CD14-positive monocyte (primary cell): ENCODE measurements around the gene HK3. TPM values are rescaled to one million over a fixed set of nuclear protein-coding genes. Genes with fewer than 3 reads are reported as not detected.
A peak's percentile ranks its signal among the peaks of the same experiment; 100 is the strongest.

ENCODE experiments used
- DNase-seq, 3 donors: peaks; one replicate each; pipeline ENCODE4 v3.0.0-alpha.2; 2011 to 2022
- H2AFZ ChIP-seq: 2 replicates; pipeline ENCODE4 v1.6.0; 2012; ENCODE audit warnings: mild to moderate bottlenecking, low read depth, low read length, inconsistent platforms; ENCODE audit not compliant: insufficient read depth, poor library complexity, severe bottlenecking
- H3K27ac ChIP-seq, 2 donors: 1 replicate in 1 of 2; 2 replicates in 1 of 2; pipeline ENCODE4 v1.5.1; 2012 to 2013; ENCODE audit warnings: low read length in 2 of 2, control low read depth in 1 of 2, inconsistent platforms in 1 of 2, low read depth in 1 of 2, mild to moderate bottlenecking in 1 of 2
- H3K27me3 ChIP-seq, 2 donors: one replicate each; pipeline versions ENCODE4 v1.6.0 to v1.6.1; 2011 to 2013; ENCODE audit warnings: low read length in 2 of 2; ENCODE audit not compliant: control insufficient read depth in 2 of 2, insufficient read depth in 2 of 2
- H3K36me3 ChIP-seq, 2 donors: replicated peaks in 1 of 2; 1 replicate in 1 of 2; 2 replicates in 1 of 2; pipeline versions ENCODE4 v1.5.1 to v1.6.1; 2012 to 2013; ENCODE audit warnings: low read length in 2 of 2, control low read depth in 1 of 2, inconsistent platforms in 1 of 2, mild to moderate bottlenecking in 1 of 2; ENCODE audit not compliant: insufficient read depth in 2 of 2, control insufficient read depth in 1 of 2
- H3K4me1 ChIP-seq, 2 donors: 1 replicate in 1 of 2; 2 replicates in 1 of 2; pipeline versions ENCODE4 v1.5.1 to v1.6.1; 2012 to 2013; ENCODE audit warnings: low read length in 2 of 2, control low read depth in 1 of 2, inconsistent platforms in 1 of 2, mild to moderate bottlenecking in 1 of 2, moderate library complexity in 1 of 2; ENCODE audit not compliant: insufficient read depth in 2 of 2, control insufficient read depth in 1 of 2
- H3K4me2 ChIP-seq: replicated peaks from 2 replicates; pipeline ENCODE3; 2012; ENCODE audit warnings: low read length, moderate library complexity, mild to moderate bottlenecking; ENCODE audit not compliant: poor library complexity, severe bottlenecking; ENCODE audit errors: extremely low read depth
- H3K4me3 ChIP-seq, 3 experiments: fragments of 200-600 bp in 1 of 3; sonication (generic) in 1 of 3; replicated peaks in 1 of 3; 1 replicate in 2 of 3; 2 replicates in 1 of 3; pipeline ENCODE4 v1.5.1; 2011 to 2013; ENCODE audit warnings: low read length in 3 of 3, mild to moderate bottlenecking in 3 of 3, control low read depth in 2 of 3, low read depth in 2 of 3, inconsistent platforms in 1 of 3, moderate library complexity in 1 of 3
- H3K79me2 ChIP-seq: 2 replicates; pipeline ENCODE4 v1.6.0; 2012; ENCODE audit warnings: mild to moderate bottlenecking, control low read depth, inconsistent platforms, low read length, moderate library complexity; ENCODE audit not compliant: insufficient read depth
- H3K9ac ChIP-seq: 2 replicates; pipeline ENCODE4 v1.6.0; 2017; ENCODE audit warnings: low read length, mild to moderate bottlenecking; ENCODE audit not compliant: insufficient read depth, poor library complexity, severe bottlenecking
- H3K9me3 ChIP-seq, 2 donors: replicated peaks in 1 of 2; 1 replicate in 1 of 2; 2 replicates in 1 of 2; pipeline versions ENCODE4 v1.5.1 to v1.6.1; 2012 to 2013; ENCODE audit warnings: low read length in 2 of 2, control low read depth in 1 of 2; ENCODE audit not compliant: control insufficient read depth in 1 of 2, insufficient read depth in 1 of 2
- H4K20me1 ChIP-seq: 2 replicates; pipeline ENCODE4 v1.6.0; 2012; ENCODE audit warnings: mild to moderate bottlenecking, low read length, control low read depth, moderate library complexity; ENCODE audit not compliant: insufficient read depth
- H3K27ac Mint-ChIP-seq, 7 donors: one replicate each; pipeline ENCODE4 v1.8.0; 2020; ENCODE audit warnings: mild to moderate bottlenecking in 7 of 7, mixed read lengths in 7 of 7, moderate library complexity in 6 of 7, inconsistent platforms in 2 of 7
- H3K27me3 Mint-ChIP-seq, 3 donors: one replicate each; pipeline ENCODE4 v1.8.0; 2021 to 2022; ENCODE audit warnings: low read depth in 3 of 3, mild to moderate bottlenecking in 3 of 3, mixed read lengths in 3 of 3, moderate library complexity in 3 of 3, inconsistent platforms in 1 of 3
- H3K36me3 Mint-ChIP-seq, 2 donors: one replicate each; pipeline ENCODE4 v1.8.0; 2020; ENCODE audit warnings: mixed read lengths in 2 of 2, inconsistent platforms in 1 of 2, mild to moderate bottlenecking in 1 of 2
- H3K4me1 Mint-ChIP-seq: one replicate; pipeline ENCODE4 v1.8.0; 2020; ENCODE audit warnings: mild to moderate bottlenecking, mixed read lengths
- H3K4me3 Mint-ChIP-seq, 2 donors: one replicate each; pipeline ENCODE4 v1.8.0; 2020; ENCODE audit warnings: mild to moderate bottlenecking in 2 of 2, mixed read lengths in 2 of 2, moderate library complexity in 1 of 2
- H3K9me3 Mint-ChIP-seq, 7 donors: one replicate each; pipeline ENCODE4 v1.8.0; 2020 to 2022; ENCODE audit warnings: mixed read lengths in 7 of 7, mild to moderate bottlenecking in 6 of 7, moderate library complexity in 6 of 7, inconsistent platforms in 2 of 7
- WGBS: methylation state at CpG from one replicate; pipeline ENCODE4 v1.1.5; 2013; ENCODE audit warnings: missing lambda C conversion rate; ENCODE audit not compliant: insufficient coverage; 5-methylcytosine and 5-hydroxymethylcytosine counted together
- intact Hi-C, 2 donors: fragments of 100-400 bp; cut with micrococcal nuclease; formaldehyde crosslinking; loops; one replicate each; pipeline versions ENCODE4 v1.15.0 to v1.15.1; 2023
- polyA plus RNA-seq, 3 donors: library from polyadenylated mRNA; depleted of rRNA in 1 of 3; unstranded in 2 of 3; stranded (reverse) in 1 of 3; fragments of 300-500 nt in 2 of 3; fragments of >200 nt in 1 of 3; fragmentation: Illumina TruSeq in 2 of 3; gene quantifications; 1 replicate in 2 of 3; 2 replicates in 1 of 3; pipeline ENCODE4 v1.2.3, GENCODE V29; 2012 to 2021
- TF ChIP-seq, protein P1 (sequence below): fragments of 200-600 bp; IDR thresholded peaks from one replicate; pipeline ENCODE4 v1.8.0; 2022; ENCODE audit warnings: antibody characterized with exemption, mild to moderate bottlenecking

HK3 gene
- polyA plus RNA-seq, 3 donors: 174 to 988 (median 204) TPM

DNA sequence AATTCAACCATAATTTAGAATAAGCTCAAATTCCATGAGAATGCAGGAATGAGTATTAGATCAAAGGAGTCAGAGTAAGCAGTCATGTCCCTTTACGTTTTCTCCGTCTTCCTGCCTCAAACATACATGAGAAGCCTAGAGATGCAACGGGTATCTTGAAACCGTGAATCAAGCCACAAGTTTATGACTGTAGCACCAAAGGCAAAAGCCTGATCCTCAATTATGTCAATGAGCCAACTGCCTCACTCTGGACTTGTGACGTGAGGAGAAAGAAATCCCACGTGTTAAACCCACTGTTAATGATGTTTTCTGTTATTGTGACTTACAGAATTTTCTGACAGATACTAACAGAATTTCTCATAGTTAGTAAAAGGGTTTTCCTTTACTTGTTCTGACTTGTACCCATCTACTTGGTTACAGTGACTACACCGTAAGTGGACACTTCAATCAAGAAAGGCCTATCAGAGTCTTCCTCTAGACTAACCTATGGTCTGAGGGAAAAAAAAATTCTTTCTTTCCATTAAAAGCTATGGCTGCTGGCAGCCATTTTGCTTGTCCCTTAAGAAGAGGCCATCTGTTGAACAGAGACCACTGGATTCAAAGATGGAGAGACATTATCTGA is 35.3 kb upstream of the HK3 start:
- no peak overlapping the region for H3K27ac Mint-ChIP-seq
- H3K36me3 Mint-ChIP-seq: peaks cover 64 to 80% of the 10 kb centered on the region in 2 donors
- Histone ChIP-seq H3K4me1 (no peaks in the 10 kb centered on the region), H3K27ac (peak overlapping the region in 1 of 2 donors; percentile 13), H3K4me2 (no peak overlapping the region), H3K79me2 (peaks cover 5% of the 10 kb centered on the region), H3K9ac (no peak overlapping the region), H3K9me3 (no peaks in the 10 kb centered on the region), H3K27me3 (no peaks in the 10 kb centered on the region), H3K36me3 (peaks cover 75 to 100% of the 10 kb centered on the region in 2 donors), H3K4me3 (no peak overlapping the region), H2AFZ (no peak overlapping the region), H4K20me1 (peaks cover 23% of the 10 kb centered on the region)
- no peak for DNase-seq
- intact Hi-C loops: no loop called here
- no peaks in the 10 kb centered on the region for H3K4me1 Mint-ChIP-seq
- TF ChIP-seq, protein P1, sequence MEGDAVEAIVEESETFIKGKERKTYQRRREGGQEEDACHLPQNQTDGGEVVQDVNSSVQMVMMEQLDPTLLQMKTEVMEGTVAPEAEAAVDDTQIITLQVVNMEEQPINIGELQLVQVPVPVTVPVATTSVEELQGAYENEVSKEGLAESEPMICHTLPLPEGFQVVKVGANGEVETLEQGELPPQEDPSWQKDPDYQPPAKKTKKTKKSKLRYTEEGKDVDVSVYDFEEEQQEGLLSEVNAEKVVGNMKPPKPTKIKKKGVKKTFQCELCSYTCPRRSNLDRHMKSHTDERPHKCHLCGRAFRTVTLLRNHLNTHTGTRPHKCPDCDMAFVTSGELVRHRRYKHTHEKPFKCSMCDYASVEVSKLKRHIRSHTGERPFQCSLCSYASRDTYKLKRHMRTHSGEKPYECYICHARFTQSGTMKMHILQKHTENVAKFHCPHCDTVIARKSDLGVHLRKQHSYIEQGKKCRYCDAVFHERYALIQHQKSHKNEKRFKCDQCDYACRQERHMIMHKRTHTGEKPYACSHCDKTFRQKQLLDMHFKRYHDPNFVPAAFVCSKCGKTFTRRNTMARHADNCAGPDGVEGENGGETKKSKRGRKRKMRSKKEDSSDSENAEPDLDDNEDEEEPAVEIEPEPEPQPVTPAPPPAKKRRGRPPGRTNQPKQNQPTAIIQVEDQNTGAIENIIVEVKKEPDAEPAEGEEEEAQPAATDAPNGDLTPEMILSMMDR: no peak
- peaks cover 0 to 1% (median 0%) of the 10 kb centered on the region in 3 donors for H3K27me3 Mint-ChIP-seq
- no peak overlapping the region for H3K4me3 Mint-ChIP-seq
- H3K9me3 Mint-ChIP-seq: no peaks in the 10 kb centered on the region
- 100% methylated on average over 3 of the region's 7 CpGs for WGBS

GRCh38 chr5:176929654-176930053 is 30.5 kb upstream of the HK3 start:
- Histone ChIP-seq H3K27me3 (no peaks in the 10 kb centered on the region), H3K27ac (no peak overlapping the region), H3K4me1 (no peaks in the 10 kb centered on the region), H3K36me3 (peaks cover 46 to 88% of the 10 kb centered on the region in 2 donors), H3K79me2 (peaks cover 12% of the 10 kb centered on the region), H3K4me3 (no peak overlapping the region), H3K4me2 (no peak overlapping the region), H2AFZ (no peak overlapping the region), H3K9me3 (no peaks in the 10 kb centered on the region), H3K9ac (no peak overlapping the region), H4K20me1 (peaks cover 33% of the 10 kb centered on the region)
- peaks cover 45 to 70% of the 10 kb centered on the region in 2 donors for H3K36me3 Mint-ChIP-seq
- no peak for DNase-seq
- H3K4me3 Mint-ChIP-seq: no peak overlapping the region
- intact Hi-C loops: loop anchor here in 1 of 2 donors (5.0 kb wide), 1 partner anchor 37 kb away; no protein-coding TSS in a partner anchor
- H3K27ac Mint-ChIP-seq: peak overlapping the region in 2 of 7 donors; percentile 12 to 15
- no CpG with 5 or more reads among the region's 1 CpG for WGBS
- H3K9me3 Mint-ChIP-seq: no peaks in the 10 kb centered on the region
- TF ChIP-seq, protein P1: no peak
- no peaks in the 10 kb centered on the region for H3K27me3 Mint-ChIP-seq
- no peaks in the 10 kb centered on the region for H3K4me1 Mint-ChIP-seq
